Loucy (cell line): ENCODE data around the gene GNAO1.

Experiments
- H2AFZ ChIP-seq: fragments of 200-600 bp; sonication (generic); 2 replicates; pipeline ENCODE4 v1.6.0; 2016; ENCODE audit warnings: antibody characterized with exemption, mild to moderate bottlenecking, low read length, moderate library complexity
- H3F3A ChIP-seq: fragments of 200-600 bp; 2 replicates; pipeline ENCODE4 v1.6.0; 2016; ENCODE audit warnings: antibody characterized with exemption, low read depth, mild to moderate bottlenecking
- H3K27me3 ChIP-seq: fragments of 200-600 bp; sonication (generic); 2 replicates; pipeline ENCODE4 v1.6.1; 2014; ENCODE audit warnings: low read length, mild to moderate bottlenecking; ENCODE audit not compliant: insufficient read depth, poor library complexity, severe bottlenecking
- H3K36me3 ChIP-seq: fragments of 200-600 bp; sonication (generic); 2 replicates; pipeline ENCODE4 v1.6.1; 2016; ENCODE audit warnings: low read length; ENCODE audit not compliant: insufficient read depth
- H3K4me1 ChIP-seq: fragments of 200-600 bp; sonication (generic); 2 replicates; pipeline ENCODE4 v1.5.1; 2014; ENCODE audit warnings: low read length, mild to moderate bottlenecking; ENCODE audit not compliant: insufficient read depth, poor library complexity, severe bottlenecking
- H3K4me2 ChIP-seq: fragments of 200-600 bp; sonication (generic); 2 replicates; pipeline ENCODE4 v1.6.0; 2014; ENCODE audit warnings: antibody characterized with exemption, low read length, low read depth, mild to moderate bottlenecking; ENCODE audit not compliant: poor library complexity, severe bottlenecking
- H3K4me3 ChIP-seq: fragments of 200-600 bp; sonication (generic); 2 replicates; pipeline ENCODE4 v1.5.1; 2014; ENCODE audit warnings: low read length, mild to moderate bottlenecking, mixed read lengths; ENCODE audit not compliant: poor library complexity, severe bottlenecking
- H3K79me2 ChIP-seq: fragments of 200-600 bp; sonication (generic); 2 replicates; pipeline ENCODE4 v1.6.1; 2014; ENCODE audit warnings: low read length; ENCODE audit not compliant: insufficient read depth
- H3K9ac ChIP-seq: fragments of 200-600 bp; sonication (generic); 2 replicates; pipeline ENCODE4 v1.6.0; 2014; ENCODE audit warnings: mild to moderate bottlenecking, low read depth, low read length, moderate library complexity; ENCODE audit not compliant: poor library complexity, severe bottlenecking
- H3K9me2 ChIP-seq: fragments of 200-600 bp; sonication (generic); replicated peaks from 2 replicates; pipeline ENCODE4 v1.6.1; 2016; ENCODE audit warnings: low read depth, low read length, mixed read lengths
- H3K9me3 ChIP-seq: fragments of 200-600 bp; sonication (generic); 2 replicates; pipeline ENCODE4 v1.6.1; 2014; ENCODE audit warnings: mild to moderate bottlenecking, antibody characterized with exemption, low read length, low read depth; ENCODE audit not compliant: insufficient read depth
- H4K20me1 ChIP-seq: fragments of 200-600 bp; sonication (generic); 2 replicates; pipeline ENCODE4 v1.6.0; 2014; ENCODE audit warnings: antibody characterized with exemption, low read length, mild to moderate bottlenecking; ENCODE audit not compliant: insufficient read depth, poor library complexity, severe bottlenecking
- EZH2phosphoT487 ChIP-seq: fragments of 200-600 bp; IDR thresholded peaks from 2 replicates; pipeline ENCODE4 v1.6.1; 2018; ENCODE audit warnings: antibody characterized with exemption, mild to moderate bottlenecking, moderate library complexity, borderline replicate concordance
- TF ChIP-seq, protein P1 (sequence below): fragments of 200-600 bp; sonication (generic); conservative IDR thresholded peaks from 2 replicates; pipeline ENCODE4 v1.5.1; 2014; ENCODE audit warnings: mild to moderate bottlenecking, antibody characterized with exemption, low read length

The GNAO1 gene

DNA sequence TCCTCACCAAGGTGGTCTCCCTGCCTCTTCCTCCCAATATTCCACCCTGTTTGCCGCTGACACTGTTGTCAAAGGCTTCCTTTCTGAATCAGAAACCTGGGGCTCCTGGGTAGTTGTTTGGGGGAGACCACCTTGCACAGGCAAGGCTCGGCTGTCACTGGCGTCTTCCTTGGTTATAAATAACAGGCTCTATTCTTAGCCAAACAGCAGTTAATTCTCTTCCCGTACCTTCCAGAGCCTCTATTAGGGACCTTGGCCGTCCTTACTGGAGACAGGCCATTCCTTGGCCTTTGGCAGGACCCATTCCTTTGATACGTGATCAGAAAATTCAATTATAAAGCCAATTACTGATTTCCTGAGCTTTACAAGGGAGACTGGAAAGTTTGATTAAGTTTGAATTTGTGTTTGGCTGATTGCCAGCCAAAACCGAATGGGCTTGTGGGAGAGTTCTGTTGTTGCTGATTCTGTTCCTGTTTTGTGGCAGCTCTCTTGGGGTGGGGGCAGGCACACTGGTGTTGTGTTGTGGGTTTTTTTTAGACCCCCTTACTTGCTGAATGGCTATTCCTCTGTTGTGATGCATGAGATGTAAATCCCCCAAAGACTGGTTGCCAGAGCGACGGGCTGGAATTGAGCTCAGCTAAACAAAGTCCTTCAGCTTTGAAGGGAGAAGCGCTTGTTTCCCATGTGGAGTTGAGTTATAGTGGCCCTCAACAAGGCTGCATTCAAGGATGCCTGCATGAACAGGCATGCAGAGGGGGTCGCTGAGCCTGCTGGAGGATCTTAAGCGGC lies 104.6 kb downstream of the GNAO1 start:
- no peak overlapping the region for H3K4me2 ChIP-seq
- H3K79me2 ChIP-seq: no peaks in the 10 kb centered on the region
- no peaks in the 10 kb centered on the region for H3F3A ChIP-seq
- no peak overlapping the region for H3K4me3 ChIP-seq
- no peaks in the 10 kb centered on the region for H3K4me1 ChIP-seq
- no peaks in the 10 kb centered on the region for H3K36me3 ChIP-seq
- no peaks in the 10 kb centered on the region for H3K9me2 ChIP-seq
- TF ChIP-seq, protein P1, sequence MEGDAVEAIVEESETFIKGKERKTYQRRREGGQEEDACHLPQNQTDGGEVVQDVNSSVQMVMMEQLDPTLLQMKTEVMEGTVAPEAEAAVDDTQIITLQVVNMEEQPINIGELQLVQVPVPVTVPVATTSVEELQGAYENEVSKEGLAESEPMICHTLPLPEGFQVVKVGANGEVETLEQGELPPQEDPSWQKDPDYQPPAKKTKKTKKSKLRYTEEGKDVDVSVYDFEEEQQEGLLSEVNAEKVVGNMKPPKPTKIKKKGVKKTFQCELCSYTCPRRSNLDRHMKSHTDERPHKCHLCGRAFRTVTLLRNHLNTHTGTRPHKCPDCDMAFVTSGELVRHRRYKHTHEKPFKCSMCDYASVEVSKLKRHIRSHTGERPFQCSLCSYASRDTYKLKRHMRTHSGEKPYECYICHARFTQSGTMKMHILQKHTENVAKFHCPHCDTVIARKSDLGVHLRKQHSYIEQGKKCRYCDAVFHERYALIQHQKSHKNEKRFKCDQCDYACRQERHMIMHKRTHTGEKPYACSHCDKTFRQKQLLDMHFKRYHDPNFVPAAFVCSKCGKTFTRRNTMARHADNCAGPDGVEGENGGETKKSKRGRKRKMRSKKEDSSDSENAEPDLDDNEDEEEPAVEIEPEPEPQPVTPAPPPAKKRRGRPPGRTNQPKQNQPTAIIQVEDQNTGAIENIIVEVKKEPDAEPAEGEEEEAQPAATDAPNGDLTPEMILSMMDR: no peak
- no peak for TF ChIP-seq EZH2phosphoT487
- no peak overlapping the region for H2AFZ ChIP-seq
- H3K9me3 ChIP-seq: no peaks in the 10 kb centered on the region
- no peaks in the 10 kb centered on the region for H3K27me3 ChIP-seq
- H4K20me1 ChIP-seq: no peaks in the 10 kb centered on the region
- no peak overlapping the region for H3K9ac ChIP-seq

DNA sequence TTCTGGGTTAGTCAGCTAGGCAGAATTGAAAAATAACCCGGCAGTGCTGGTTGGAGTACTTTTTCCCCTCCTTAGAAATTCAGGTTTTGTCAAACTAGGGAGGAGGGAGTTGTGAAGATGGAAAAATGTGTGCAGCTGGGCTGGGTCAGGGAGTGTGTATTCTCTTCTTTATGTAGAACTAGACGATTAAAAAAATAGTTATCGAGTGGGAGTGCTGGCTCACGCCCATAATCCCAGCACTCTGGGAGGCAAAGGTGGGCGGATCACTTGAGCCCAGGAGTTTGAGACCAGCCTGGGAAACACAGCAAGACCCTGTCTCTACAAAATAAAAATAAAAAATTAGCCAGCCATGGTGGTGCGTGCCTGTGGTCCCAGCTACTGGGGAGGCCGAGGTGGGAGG lies 106.4 kb downstream of the GNAO1 start:
- H3K9me2 ChIP-seq: no peaks in the 10 kb centered on the region
- H3K79me2 ChIP-seq: no peaks in the 10 kb centered on the region
- no peak overlapping the region for H3K4me2 ChIP-seq
- no peaks in the 10 kb centered on the region for H3F3A ChIP-seq
- H3K36me3 ChIP-seq: no peaks in the 10 kb centered on the region
- no peaks in the 10 kb centered on the region for H4K20me1 ChIP-seq
- no peaks in the 10 kb centered on the region for H3K9me3 ChIP-seq
- H3K4me1 ChIP-seq: peaks cover 5% of the 10 kb centered on the region
- H3K27me3 ChIP-seq: no peaks in the 10 kb centered on the region
- H3K9ac ChIP-seq: no peak overlapping the region
- TF ChIP-seq, protein P1: no peak
- TF ChIP-seq EZH2phosphoT487: no peak
- H3K4me3 ChIP-seq: no peak overlapping the region
- no peak overlapping the region for H2AFZ ChIP-seq

DNA sequence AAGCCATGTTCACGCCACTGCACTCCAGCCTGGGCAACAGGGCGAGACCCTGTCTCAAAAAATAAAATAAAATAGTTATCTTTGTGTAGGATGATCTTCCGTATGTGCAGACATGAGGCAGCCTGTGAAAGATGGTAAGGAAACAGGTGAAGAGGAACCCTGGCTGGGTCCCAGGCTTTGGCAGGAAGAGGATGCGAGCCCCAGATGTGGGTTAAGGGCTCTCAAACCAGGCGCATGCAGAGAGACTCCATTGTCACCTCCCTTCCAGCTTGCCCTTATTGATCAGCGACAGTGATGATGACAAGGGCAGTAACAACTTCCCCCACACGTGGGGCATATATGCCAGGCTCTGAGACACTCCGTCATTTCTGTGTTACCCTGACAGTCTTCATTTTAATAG lies 106.8 kb downstream of the GNAO1 start:
- H2AFZ ChIP-seq: no peak overlapping the region
- TF ChIP-seq EZH2phosphoT487: no peak
- no peaks in the 10 kb centered on the region for H3K79me2 ChIP-seq
- H3K9me3 ChIP-seq: no peaks in the 10 kb centered on the region
- H3K9ac ChIP-seq: no peak overlapping the region
- H3K4me3 ChIP-seq: no peak overlapping the region
- H3K36me3 ChIP-seq: no peaks in the 10 kb centered on the region
- H3K4me1 ChIP-seq: peaks cover 5% of the 10 kb centered on the region
- no peak overlapping the region for H3K4me2 ChIP-seq
- H3F3A ChIP-seq: no peaks in the 10 kb centered on the region
- no peaks in the 10 kb centered on the region for H3K27me3 ChIP-seq
- H3K9me2 ChIP-seq: no peaks in the 10 kb centered on the region
- no peaks in the 10 kb centered on the region for H4K20me1 ChIP-seq
